ENCODE results near the gene CHRM4.

CHRM4 gene

DNA sequence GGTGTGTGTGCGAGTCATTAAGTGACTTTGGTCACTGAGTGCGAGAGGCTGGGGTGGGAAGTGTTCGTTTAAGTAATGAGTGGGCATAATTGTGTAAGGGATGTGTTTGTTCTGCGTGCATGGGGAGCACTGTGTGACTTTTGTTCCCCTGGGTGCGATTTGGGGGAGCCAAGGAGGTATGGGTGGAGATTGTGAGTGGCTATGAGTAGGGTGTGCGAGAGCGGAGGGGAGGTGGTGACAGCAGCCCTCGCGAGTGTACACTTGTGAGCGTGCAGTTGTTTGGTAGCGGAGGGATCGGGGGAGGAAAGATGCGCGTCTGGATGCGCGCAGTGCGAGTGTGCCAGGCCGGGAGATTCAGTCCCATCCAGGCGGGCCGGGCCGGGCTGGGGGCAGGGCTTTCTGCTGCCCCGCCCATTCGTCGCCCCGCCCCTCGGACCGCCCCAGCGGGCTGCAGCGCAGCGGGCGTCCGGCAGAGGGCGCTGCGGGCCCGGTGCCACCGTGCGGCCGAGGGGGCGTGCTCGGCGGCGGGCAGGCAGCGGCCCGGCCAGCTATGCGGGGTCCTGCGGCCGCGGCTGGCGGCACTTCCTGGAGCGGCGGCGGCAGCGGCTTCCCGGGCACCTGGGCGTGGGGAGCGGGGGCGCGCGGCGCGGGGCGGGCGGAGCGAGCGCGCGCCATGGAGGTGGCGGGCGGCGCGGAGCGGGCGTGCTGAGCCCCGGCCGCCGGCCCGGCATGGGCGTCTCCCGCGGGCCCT, 44.5 kb downstream of the CHRM4 start, which contains the start of gene DGKZ:
DGKZ (plus strand) TSS at position 578 of the 751 bp plus-strand sequence. CDS start 197 bp downstream, outside the sequence.
- peak; percentile 86 for DNase-seq

DNA sequence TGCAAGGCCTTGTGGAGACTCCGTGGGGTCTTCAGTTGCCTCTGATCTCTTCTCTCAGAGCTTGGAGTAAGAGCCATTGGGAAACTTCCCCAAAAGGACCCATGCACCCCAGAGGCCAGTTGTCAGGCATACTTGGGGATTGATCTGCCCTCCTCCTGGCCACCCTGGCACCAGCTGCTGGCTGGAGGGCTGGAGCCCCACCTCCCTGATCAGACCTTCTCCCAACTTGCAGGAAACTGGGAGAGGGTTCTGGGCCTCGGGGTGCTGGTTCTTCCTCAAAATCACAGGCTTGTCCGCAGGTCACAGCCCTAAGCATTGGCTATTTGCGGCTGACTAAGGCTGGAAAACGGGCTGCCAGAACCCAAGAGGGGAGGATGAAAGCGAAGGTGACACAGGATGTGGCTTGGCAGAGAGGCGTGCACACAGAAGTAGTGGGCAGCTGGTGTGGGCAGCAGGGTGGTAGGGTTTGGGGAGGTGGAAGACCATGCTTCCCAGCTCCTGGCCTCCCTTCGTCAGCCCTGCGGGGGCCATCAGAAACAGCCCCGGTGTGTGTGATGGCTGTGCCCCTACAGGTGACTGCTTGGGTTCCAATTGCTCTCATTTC, 45.6 kb downstream of the CHRM4 start:
- DNase-seq: no peak

DNA sequence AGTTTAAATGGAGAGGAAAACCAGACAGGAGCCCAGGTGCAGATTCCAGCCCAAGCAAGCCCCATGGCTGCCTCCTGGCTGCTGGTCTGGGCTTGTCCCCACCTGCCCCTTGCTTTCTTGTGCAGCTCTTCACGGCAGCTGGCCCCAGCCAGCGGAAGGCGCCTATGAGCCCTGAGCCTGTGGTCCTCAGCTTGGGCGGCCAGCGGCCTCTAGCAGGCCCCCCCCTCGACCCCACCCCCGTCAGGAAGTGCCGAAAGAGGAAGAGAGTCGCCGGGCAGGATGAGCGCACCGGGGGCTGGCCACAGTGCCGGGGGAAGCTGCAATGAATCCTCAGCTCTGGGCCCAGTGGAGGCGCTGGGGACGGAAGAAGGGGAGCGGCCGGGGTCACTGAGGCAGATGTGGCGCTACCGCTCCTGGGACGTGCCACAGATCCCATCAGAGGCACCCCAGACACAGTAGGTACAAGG, 46.4 kb downstream of the CHRM4 start:
- no peak for DNase-seq

DNA sequence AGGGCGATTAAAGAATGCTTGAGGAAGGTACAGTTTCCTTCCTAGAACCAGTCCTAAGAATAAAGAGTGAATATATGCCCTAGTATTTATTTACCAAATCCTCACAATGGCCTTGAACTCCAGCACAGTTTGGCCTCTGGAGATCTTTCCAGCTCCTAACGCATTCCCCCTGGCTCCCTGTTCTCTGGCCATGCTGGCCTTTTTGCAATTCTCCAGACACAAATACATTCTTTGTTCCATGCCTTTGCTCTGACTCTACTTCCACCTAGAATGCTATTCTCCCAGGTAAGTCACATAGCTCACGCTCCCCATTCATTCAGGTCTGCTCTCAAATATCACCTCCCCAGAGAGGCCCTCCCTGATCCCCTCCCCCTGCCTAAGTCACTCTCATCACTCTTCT, 48.1 kb downstream of the CHRM4 start:
- DNase-seq: no peak

DNA sequence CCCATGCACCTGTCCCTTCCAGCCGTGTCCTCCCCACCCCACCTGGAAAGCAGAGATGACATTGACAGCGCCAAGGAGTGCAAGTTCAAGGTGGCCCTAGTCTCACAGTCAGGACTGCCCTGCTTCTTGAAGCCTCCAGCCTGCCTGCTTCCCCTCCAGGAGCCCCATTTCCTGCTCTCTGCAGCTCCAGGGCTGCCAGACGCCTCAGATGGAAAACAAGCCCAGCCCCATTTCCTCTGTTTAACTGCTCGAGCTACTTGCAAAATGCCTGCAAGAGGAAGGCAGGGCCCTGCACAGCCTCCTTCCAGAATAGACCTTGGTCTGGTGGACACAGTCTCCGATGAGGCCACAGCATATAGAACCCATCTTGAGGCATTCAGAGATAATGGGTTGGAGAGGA, 49.3 kb downstream of the CHRM4 start:
- no peak for DNase-seq

DNA sequence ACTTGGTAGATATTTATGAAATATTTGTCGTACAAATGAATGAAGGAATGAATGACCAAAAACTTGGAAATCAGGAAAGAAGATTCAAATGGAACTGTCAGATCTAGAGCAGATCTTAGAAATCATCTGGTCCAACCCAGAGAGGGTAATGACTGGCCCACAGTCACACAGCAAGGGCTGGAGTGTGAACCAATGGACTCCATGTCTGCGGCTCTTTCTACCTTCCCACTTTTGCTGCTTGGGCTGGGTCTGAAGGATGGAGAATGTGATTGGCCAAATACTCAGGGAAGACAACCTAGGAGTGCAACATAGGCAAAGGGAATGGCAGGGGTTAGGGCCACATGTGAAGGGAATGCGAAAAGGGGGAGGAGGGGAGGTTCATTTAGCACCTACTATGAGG, 50.1 kb downstream of the CHRM4 start:
- DNase-seq: no peak

DNA sequence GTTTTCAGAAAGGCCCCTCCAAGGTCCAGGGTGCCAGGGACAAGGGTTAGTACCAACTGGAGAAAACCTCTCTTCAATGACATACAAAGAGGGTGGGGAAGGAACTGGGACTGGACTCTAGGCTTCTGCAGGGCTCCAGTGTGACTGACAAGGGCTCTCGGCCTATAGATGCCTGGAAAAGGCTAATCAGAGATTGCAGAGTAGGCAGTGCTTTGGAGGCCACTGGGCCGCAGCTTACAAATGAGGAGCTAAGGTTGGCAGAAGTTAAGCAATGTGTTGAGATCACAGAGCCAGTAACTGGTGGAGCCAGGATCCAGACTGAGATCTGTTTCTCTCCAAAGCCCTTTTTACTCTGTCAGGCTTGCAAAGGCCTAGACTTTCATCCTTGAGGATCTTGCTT, 51.8 kb downstream of the CHRM4 start:
- DNase-seq: no peak

DNA sequence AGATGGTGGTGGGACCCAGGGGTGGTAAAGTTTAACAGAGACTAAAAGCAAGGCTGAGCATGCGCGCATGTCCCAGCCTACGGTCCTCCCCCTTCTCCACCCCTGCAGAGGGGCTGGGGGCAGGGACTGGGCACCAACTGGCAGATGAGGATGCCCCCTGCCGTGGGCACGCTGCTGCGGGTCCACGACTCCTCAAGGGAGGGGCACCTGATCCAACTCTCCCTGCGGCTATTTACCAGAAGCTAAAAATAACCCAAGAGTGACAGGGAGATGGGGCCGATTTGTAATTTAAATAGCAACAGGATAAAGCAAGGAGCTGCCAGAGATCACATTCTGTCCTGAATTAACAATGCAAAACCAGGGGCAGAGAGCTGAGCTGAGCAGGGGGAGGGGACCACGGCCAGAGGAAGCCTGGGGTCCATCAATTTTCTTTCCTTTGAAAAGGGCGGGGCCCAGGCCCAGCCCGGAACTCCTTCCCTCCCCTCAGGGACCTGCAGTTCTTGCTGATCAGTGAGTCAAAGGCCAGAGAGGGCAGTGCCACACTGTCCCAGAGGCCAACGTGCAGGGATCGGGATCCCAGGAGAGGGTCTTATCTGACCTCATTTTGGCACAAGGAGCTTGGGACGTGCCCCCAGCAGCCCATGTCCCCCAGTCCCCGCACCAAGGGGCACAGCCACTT, 52.4 kb downstream of the CHRM4 start:
- no peak for DNase-seq

DNA sequence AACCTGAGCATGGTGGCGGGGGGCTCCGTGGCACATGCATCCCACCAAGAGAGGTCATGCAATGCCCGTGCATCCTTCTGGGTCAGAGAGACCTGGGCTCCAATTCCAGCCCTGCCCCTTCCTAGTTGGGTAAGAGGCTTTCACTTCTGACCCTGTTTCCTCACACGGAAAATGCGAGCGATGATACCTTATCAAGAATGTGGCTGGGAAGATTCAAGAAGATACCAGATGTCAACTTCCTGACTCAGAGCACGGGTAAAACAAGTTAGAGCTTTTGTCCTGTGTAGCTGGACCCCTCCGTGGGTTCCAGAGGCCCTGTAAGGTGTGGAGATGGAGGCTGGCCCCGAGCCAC, 53.0 kb downstream of the CHRM4 start:
- DNase-seq: no peak

DNA sequence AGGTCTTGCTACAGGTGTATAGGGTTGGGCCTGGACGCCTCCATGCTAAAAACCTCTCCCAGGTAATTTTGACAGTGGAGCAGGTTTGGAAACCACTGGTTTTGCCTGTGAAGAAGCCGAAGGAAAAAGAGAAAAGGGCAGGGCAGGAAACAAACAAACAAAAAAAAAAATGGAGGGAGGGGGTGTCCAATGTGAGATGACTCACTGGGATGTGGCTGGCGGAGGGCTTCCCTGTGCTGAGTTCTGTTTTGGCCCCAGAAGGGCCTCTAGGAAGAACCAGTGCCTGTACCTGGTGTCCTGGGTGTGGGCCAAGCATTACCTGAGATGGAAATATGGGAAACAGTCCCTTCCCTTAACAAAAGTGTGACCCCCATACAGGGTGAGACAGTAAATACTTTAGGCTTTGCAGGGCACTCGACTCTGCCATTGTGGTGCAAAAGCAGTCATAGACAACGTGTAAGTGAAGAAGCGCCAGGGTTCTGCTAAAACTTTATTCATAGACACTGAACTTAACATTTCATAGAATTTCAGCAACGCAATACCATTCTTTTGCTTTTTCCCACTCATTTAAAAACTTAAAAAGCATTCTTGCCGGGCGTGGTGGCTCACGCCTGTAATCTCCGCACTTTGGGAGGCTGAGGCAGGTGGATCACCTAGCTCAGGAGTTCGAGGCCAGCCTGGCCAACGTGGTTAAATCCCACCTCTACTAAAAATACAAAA, 53.8 kb downstream of the CHRM4 start:
- no peak for DNase-seq

DNA sequence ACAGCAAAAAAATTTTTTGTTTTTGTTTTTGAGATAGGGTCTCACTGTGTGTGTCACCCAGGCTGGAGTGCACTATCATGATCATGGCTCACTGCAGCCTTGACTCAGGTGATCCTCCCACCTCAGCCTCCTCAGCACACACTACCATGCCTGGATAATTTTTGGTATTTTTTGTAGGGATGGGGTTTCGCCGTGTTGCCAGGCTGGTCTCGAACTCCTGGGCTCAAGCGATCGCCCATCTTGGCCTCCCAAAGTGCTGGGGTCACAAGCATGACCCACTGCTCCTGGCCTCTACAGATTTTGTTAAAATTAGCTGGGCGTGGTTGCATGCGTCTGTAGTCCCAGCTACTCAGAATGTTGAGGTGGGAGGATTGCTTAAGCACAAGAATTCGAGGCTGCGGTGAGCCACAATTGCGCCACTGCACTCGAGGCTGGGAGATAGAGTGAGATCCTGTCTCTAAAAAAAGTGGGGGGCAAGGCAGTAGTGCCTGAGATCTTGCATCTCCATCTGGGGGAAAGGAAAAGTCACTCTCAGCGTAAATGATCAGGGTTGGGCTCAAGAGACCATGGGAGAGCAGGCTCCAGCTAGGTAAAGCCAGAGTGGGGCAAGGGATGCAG, 54.9 kb downstream of the CHRM4 start:
- DNase-seq: no peak

DNA sequence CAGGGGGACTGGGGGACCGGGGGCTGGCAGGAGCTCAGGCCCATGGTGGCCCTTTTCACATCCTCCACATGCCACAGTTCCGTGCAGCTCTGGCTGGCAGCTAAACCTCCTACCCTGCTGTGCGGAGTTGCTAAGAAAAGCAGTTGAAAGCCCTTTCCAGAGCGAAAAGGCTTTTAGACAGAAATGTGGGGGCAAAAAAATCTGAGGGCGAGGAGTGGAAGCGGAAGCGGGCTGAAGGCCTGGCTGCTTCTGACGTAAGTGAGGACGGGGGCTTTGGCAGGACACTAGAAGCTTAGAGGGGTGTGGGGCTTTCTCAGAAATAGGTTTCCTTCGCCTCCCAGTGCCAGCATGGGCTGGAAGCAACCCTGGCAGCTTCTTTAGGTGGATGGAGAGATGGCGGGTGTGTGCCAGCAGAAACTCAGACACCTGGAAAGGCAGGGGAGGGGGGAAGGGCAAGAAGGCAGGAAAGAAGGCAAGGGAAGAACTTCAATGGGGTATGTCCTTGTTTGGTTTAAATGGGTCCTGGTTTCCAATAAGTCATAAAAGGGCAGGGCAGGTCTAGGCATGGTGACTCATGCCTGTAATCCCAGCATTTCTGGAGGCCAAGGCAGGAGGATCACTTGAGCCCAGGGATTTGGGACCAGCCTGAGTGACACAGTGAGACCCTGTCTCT, 55.5 kb downstream of the CHRM4 start:
- no peak for DNase-seq

DNA sequence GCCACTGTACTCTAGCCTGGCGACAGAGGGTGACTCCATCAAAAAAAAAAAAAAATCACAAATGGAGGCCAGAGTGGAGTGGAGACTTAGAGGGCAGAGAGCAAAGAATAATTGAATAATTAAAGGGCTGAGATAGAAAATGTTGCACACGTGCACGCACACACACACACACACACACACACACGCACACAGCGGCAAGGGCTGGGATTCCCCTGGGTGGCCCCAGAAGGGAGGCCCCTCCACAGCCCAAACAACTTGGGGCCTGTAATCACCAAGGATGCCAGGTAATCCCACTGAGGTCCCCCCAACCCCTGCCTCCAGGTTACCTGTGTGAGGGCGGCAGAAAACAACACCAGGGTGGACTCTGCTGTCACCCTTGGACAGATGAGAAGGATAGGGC, 56.3 kb downstream of the CHRM4 start:
- no peak for DNase-seq

DNA sequence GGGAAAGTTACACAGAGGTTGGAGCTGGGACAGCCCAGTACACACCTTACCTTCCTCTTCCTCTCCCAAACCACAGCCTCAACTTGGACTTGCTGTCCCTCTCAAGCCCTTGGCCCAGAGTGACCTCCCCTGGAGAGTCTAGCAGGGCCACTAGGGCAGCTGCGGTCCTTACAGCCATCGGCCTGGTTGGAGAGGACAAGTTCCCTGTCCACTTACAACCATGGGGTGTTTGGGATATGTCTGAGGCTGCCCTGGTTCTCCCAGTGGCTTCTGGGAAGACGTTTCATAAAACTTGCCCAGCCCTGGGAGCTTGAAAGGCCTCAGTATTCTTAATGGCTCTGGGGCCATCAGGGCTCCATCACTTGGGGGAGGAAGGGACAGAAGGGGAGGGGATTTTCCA, 57.4 kb downstream of the CHRM4 start:
- DNase-seq: no peak
